GM19372 (cell line): ENCODE results near the gene SLC43A2.
"Not testable (repeated sequence)": the region's sequence is repeated elsewhere in the genome, so short reads cannot be mapped to it uniquely, and the experiment has no call there.

ENCODE experiments used
- ATAC-seq: cut with Tn5 transposase; IDR thresholded peaks from one replicate; pipeline ENCODE4 v1.9.1; 2021; ENCODE audit warnings: mild to moderate bottlenecking, low read depth, moderate library complexity; ENCODE audit not compliant: unreplicated experiment

The SLC43A2 gene

DNA sequence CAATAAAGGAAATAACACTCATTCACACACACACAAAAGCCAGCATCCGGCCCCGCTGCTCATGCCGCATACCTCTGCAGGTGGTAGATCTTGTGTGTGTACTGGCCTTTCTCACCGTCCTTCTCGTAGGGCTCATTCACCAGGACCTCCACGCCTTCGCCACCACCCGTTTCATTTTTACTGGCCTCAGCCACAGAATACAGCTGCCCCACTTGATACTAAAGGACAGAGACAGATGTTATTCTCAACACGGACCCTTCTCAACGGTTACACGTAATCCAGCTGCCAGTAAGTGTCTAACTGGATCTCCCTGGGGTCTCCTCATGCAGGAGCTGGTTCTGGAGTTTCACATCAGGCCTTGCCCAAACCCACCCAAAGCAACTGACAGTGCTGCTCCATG lies 75.7 kb downstream of the SLC43A2 start:
- no peak for ATAC-seq

DNA sequence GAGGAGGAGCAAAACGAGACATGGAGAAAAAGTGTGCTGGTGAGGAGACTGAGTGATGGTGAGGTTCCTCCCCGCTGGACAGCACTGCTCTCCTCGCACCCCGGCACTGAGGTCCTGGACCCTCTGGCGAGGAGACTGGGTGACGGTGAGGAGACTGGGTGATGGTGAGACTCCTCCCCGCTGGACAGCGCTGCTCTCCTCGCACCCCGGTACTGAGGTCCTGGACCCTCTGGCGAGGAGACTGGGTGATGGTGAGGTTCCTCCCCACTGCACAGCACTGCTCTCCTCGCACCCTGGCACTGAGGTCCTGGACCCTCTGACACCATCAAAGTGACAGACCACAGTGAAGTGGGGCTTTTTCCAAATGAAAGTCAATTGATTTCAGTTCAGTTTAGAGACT lies 76.9 kb downstream of the SLC43A2 start:
- ATAC-seq, result no peak

DNA sequence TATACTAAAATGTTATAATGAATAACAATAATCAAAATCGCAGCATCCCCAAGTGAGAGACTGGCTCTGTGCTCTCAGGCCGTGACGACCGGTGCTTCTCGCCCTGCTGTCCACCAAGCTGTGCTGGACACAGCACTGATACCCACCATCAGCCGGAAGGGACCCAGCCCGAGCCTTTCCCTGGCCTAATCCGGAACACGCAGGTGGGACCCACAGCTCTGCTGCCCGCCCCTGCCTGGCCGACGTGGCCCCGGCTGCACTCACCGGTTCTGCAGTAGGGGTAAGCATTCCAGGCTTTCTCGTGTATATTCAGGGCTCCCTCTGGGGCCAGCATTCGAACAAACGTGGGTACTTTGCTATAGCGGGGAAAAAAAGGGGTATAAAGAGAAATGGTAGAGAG lies 80.6 kb downstream of the SLC43A2 start:
- ATAC-seq, result no peak

DNA sequence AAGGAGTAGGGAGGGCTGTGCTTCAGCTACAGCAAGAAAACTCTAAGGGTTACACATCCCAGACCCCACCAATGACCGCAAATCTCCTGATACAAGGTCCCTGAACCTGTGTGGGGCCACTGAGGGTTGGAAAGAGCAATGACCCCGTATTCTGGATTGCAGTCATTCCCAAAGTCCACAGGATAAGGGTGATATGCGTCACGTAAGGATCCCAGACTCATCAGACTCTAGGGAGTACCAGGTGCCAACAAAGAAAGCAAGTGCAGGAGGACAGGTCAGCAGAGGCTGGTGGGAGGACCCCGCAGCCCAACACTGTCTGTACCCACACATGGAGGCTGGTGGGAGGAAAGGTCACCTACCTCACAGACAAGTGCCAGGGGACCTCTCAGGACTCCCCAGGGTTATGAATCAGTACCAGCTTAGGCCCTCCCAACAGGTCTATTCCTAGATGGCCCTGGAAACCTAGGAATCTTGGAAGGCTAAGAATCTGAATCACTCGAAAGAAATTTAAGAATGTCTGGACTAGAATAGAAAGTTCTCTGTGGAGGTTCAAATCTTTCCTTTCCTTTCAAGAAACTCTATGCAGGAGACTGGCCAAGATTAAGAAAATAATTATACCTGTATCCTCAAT lies 82.2 kb downstream of the SLC43A2 start:
- no peak for ATAC-seq

DNA sequence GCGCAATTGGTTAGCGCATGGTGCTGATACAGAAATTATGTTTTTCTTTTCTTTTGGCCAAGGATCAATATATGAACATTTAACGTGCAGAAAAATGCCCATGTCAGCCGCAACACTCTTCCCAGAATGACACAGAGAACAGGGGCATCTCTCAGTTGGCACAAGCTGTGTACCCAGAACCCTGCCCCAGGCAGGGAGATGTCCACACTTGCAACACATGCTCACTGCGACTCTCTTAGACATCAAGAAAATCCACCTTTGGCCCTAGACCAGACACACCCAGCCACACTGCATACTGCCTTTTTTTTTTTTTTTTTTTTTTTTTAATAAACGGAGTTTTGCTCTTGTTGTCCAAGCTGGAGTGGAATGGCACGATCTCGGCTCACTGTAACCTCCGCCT lies 83.0 kb downstream of the SLC43A2 start:
- ATAC-seq, result no peak

DNA sequence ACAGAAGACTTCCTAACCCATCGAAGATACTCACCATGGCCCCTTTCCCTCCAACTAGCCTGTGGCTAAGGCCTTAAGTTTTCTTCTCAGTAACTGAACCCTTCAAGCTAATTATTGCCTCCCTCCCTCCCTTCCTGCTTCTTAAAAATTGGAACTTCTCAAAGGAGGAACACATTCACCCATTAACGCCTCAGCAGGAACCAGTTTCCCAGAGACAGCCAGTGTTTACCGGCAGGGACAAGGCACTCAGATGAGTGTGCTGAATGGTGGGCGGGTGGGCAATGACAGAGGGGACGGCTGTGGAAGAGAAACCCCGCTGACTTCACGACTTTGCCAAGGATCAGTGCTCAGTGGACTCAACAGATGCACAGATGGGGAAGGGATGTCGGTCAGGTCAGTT lies 86.3 kb downstream of the SLC43A2 start:
- ATAC-seq, result no peak

DNA sequence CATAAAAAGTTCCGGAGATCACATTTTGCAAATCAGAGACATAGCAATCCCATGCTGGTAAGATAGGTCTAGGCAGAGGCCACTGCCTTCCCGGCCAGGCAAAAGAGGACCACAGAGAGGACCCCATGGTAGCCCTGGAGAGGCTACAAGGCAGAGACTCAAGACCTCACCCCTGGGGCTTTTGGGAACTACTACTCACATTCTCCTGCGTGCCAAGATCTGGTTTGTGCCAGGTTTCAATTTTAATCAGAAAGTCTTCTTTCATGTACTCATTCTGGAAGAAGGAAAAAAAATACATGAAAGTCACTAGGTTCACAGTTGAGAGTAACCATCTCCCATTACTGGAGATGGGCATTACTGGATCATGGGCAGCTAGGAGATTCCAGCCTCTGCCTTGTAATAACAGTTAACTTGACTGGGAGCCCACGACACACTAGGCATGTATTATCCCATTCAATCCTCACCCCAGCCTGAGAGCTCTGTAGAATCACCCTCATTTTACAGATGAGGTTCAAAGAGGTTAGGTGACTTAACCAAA lies 87.2 kb downstream of the SLC43A2 start:
- no peak for ATAC-seq

DNA sequence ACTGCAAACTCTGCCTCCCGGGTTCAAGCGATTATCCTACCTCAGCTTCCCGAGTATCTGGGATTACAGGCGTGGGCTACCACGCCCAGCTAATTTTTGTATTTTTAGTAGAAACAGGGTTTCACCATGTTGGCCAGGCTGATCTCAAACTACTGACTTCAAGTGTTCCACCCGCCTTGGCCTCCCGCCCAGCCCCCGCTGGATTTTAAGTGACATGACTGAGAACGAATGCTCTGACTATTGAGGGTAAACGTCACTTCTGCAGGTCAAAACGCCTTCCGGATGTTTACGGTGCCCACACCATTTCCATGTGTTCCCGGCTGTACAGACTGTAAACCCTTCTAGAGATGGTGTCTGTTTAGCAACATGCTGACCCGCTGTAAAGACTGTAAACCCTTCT lies 88.8 kb downstream of the SLC43A2 start:
- no peak for ATAC-seq

DNA sequence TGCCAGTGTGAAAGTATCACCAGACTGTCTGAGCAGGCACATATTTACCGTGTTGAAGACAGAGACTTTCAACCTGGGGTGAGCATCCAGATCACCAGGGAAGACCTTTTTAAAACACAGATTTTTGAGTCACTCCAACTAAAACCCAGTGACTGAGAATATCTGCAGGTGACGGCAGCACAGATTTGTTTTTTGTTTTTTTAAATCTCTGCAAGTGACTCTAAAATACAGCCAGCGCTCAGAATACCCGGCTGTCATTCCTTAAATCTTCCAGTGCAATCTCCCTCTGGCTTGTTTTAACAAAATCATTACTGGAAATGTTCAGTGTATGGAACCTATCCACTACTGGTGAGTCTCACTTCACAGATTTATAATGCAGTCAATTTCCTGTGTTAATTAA lies 92.9 kb downstream of the SLC43A2 start:
- ATAC-seq, result no peak

DNA sequence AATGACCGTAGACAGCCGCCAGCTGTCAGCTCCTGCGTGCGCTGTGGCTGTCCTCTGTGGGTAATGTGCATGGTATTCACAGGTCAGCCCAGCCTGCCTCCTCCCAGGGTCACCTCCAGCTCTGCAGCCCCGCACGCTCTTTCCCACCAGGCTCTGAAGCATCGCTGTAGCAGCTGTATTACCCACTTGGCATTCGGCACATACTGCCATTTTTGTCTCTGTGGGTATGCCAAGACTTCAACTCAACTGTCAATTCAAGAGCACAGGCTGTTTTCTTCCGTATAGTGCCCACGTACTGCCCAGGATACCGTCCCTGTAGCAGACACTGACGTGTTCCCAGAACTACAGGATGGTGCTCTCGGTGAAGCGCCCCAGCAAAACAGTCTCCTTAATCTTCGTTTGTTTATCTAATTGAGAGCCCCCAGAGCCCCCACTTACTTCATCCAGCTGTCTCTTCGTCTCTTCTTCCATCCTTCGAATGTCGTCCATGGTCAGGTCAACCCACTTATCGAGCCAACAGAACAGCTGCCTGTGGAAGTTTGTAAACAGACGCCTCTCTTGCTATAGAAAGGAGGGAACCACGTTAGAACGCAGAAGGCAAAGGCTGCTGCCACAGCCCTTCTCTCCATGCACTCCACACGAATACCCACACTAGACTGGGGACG lies 94.8 kb downstream of the SLC43A2 start:
- ATAC-seq, result no peak

DNA sequence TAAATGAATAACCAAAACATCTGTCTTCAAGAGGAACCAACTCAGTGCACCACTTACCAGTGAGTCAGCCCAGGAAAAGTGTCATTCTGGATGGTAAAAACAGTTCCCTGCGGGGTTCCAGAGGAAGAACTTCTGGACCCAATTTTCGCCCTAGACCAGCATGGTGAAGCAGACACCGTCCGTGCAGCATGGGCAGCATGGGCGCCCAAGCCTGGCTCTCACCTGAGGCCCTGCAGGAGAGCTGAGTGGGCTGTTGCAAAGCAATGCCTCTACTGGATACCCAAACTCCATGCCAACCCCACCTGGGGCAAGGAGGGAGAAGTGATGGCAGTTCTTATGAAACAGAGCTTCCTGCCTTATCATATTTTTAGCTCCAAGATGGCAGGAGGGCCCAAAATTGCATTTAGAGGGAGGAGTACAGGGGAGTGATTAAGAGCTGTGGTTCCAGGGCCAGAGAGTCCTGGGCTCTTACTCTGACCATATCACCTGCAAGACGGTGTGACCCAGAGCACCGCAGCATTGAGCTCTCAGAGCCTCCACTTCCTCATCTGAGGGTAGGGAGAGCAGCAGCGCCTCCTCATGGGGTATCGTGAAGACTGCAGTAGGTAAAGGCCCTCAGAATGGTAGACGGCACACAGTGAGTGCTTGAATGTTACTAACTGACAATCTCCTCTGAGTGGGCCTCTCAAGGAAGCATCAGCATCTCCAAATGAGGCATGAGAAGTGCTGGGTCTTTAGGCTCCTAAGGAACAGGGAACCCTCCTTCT lies 95.6 kb downstream of the SLC43A2 start:
- no peak for ATAC-seq

DNA sequence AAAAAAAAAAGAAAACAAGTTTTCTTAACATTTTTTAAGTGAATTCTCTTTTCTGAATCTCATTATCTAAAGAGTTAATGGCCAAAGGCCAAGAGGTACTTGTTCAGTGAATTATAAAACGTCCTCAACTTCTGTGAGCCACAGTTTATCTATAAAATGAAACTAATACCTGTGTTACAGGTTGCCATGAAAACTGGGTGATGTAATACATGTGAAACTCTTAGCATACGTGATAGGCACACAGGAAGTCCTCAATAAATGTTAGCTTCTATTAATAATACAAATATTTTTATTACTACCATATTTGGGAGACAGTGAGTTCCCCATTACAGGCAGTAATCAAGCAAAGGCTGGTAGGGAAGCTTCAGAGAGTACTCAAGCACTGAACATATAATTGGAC lies 98.8 kb downstream of the SLC43A2 start:
- no peak for ATAC-seq

DNA sequence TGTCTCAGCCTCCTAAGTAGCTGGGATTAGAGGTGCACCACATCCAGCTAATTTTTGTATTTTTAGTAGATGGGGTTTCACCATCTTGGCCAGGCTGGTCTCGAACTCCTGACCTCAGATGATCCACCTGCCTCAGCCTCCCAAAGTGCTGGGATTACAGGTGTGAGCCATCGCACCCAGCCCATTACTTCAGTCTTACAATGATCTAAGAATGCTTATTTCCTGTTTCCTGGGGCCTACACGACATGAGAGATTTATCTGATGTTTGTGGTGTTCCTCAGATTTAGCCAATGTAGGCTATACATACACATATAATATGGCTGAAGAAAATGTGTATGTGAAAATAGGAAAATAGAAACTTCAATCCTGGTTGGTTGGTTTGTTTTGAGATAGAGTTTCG lies 101.8 kb downstream of the SLC43A2 start:
- ATAC-seq, result not testable (repeated sequence)

DNA sequence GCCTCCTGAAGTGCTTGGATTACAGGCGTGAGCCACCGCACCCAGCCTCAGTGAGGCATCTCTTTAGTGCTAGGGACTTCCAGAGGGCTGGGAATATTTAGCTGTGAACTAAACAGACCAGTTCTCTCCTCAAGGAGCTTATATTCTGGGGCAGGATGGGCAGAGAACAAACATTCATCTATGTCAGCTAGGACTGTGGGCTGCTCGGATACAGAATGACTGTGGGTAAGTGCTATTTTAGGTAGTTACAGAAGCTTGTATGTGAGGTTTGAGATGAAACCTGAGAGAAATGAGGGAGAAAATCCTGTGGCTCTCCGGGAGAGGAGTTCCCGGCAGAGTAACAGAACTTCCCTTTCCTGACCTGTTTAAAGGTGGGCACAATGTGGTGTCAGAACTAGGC lies 106.0 kb downstream of the SLC43A2 start:
- ATAC-seq, result no peak

DNA sequence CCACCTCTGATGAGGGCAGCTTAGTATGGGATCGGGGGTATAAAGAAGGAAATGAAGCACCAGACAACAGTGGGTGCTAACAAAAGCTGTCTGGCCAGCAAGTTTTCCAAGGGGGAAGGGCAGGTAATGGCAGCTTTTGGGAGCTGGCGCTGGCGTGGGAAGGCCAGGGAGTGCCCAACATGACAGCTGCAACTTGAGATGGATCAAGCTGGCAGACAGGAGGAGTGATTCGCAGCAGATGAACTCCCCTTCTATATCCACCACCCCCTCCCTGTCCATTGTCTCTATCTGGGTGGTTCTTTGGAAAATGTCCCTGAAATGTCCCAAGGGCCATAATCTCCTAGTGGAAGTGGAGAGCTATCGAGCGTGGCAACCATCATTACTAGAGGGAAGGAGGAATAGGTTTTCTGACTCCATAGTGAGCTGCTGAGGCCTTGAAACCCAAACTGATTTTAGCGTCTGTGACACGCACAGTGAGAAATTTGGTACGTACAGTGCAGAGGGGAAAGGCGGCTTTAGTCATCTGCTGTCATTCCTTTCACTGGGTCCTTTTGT lies 107.5 kb downstream of the SLC43A2 start:
- ATAC-seq, result no peak

DNA sequence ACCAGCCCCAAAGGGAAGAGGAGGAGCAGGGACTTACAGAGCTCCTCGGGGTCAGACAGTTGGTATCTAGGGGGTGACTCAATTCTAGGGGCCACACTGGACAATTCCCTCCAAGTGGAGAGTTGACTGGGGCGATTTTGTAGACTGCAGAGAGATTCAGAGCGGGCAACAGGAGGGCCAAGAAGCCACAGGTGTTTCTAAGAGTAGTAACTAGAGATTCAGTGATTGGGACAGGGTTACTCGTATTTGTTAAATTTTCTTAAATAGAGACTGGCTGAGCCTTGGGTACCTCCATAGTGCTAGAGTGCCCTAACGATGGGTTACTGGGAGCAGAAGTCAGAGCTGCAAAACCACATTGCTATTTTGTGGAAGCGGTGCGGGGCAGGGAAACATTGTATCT lies 109.0 kb downstream of the SLC43A2 start:
- ATAC-seq, result no peak
